ENCODE measurements around the gene APEX1.

DNA sequence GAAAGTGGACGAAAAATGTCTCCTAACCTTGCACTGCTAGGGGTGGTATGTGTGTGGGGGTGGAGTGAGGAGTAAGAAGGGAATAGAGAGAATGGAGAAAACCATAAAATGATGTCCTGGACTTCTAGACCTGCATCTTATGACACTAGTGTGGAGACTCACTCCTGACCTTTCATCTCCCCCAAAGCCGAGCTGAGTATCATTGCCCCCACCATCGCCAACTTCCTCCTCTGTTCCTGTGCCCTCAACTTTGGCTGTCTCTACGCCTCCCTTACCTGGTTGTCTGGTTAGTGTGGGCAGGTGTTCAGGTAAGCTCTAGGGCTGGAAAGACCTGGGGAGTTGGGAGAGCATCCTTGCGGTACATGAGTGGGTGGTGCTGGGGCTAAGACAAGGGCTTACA lies 14.6 kb upstream of the APEX1 start:
- TF ChIP-seq ZFX (IDR thresholded peaks at IDR 0.05): no peak
- TF ChIP-seq, protein P1, sequence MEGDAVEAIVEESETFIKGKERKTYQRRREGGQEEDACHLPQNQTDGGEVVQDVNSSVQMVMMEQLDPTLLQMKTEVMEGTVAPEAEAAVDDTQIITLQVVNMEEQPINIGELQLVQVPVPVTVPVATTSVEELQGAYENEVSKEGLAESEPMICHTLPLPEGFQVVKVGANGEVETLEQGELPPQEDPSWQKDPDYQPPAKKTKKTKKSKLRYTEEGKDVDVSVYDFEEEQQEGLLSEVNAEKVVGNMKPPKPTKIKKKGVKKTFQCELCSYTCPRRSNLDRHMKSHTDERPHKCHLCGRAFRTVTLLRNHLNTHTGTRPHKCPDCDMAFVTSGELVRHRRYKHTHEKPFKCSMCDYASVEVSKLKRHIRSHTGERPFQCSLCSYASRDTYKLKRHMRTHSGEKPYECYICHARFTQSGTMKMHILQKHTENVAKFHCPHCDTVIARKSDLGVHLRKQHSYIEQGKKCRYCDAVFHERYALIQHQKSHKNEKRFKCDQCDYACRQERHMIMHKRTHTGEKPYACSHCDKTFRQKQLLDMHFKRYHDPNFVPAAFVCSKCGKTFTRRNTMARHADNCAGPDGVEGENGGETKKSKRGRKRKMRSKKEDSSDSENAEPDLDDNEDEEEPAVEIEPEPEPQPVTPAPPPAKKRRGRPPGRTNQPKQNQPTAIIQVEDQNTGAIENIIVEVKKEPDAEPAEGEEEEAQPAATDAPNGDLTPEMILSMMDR (conservative IDR thresholded peaks at IDR 0.05): no peak

Data from C4-2B (cell line).